ENCODE data around the gene ATP10B.

- TF ChIP-seq CTCF (IDR thresholded peaks at IDR 0.05; ENCODE audit: poor library complexity) (no peak), EZH2 (IDR thresholded peaks at IDR 0.05; ENCODE audit: borderline replicate concordance) (no peak), EZH2phosphoT487 (IDR thresholded peaks at IDR 0.05; ENCODE audit: low read depth, severe bottlenecking, unreplicated experiment) (no peak)
Measured at GRCh38 chr5:160805376-160805775, 46.6 kb downstream of the ATP10B start.

Data from hepatocyte (in vitro differentiated cells).